HepG2 (cell line): Measurements from ENCODE around the gene SLC25A19. TPM values are rescaled to one million over a fixed set of nuclear protein-coding genes. Genes with fewer than 3 reads are reported as not detected.

Source experiments
- ARID2 ChIP-seq: sonication (generic); formaldehyde crosslinking; IDR thresholded peaks from 2 replicates; pipeline ENCODE4 v1.8.1; 2022; ENCODE audit warnings: mild to moderate bottlenecking, missing genetic modification reagents, borderline replicate concordance
- ATF4 ChIP-seq, 2 experiments: fragments of 450-650 bp in 1 of 2; sonication (generic) in 1 of 2; formaldehyde crosslinking; IDR thresholded peaks; 2 replicates each; pipeline versions ENCODE4 v1.5.0 to v1.8.0; 2020 to 2022; ENCODE audit warnings: mild to moderate bottlenecking in 1 of 2, missing genetic modification reagents in 1 of 2
- BRF2 ChIP-seq: sonication (generic); formaldehyde crosslinking; IDR thresholded peaks from 2 replicates; pipeline ENCODE4 v1.8.1; 2022; ENCODE audit warnings: mild to moderate bottlenecking, missing genetic modification reagents
- CCDC6 ChIP-seq: sonication (generic); formaldehyde crosslinking; IDR thresholded peaks from 2 replicates; pipeline ENCODE4 v1.8.1; 2022; ENCODE audit warnings: mild to moderate bottlenecking, missing genetic modification reagents, moderate library complexity
- CREM ChIP-seq, 2 experiments: sonication (generic) in 1 of 2; formaldehyde crosslinking in 1 of 2; IDR thresholded peaks; 2 replicates each; pipeline versions ENCODE4 v1.4.0 to v1.6.1; 2016 to 2020; ENCODE audit warnings: antibody characterized with exemption in 1 of 2, mild to moderate bottlenecking in 1 of 2, missing genetic modification reagents in 1 of 2
- DPF2 ChIP-seq: sonication (generic); formaldehyde crosslinking; IDR thresholded peaks from 2 replicates; pipeline ENCODE4 v1.4.0; 2020; ENCODE audit warnings: mild to moderate bottlenecking, low read depth, missing genetic modification reagents, borderline replicate concordance
- GABPA ChIP-seq, 2 experiments: IDR thresholded peaks; 2 replicates each; pipeline ENCODE4 v1.6.1; 2011 to 2016; ENCODE audit warnings: low read depth in 2 of 2, low read length in 1 of 2, missing biosample characterization in 1 of 2, missing genetic modification characterization in 1 of 2
- HES4 ChIP-seq: sonication (generic); formaldehyde crosslinking; IDR thresholded peaks from 2 replicates; pipeline ENCODE4 v1.9.0; 2021; ENCODE audit warnings: mild to moderate bottlenecking, missing genetic modification reagents, borderline replicate concordance
- HOXA3 ChIP-seq: sonication (generic); formaldehyde crosslinking; IDR thresholded peaks from 2 replicates; pipeline ENCODE4 v1.5.0; 2020; ENCODE audit warnings: missing genetic modification reagents
- IRF1 ChIP-seq: sonication (generic); formaldehyde crosslinking; IDR thresholded peaks from 2 replicates; pipeline ENCODE4 v1.4.0; 2020; ENCODE audit warnings: low read depth, mild to moderate bottlenecking, missing genetic modification reagents
- MAFF ChIP-seq: IDR thresholded peaks from 2 replicates; pipeline ENCODE4 v1.6.1; 2011; ENCODE audit warnings: low read depth, low read length, improper control_type of control experiment
- MAFK ChIP-seq, 2 experiments: IDR thresholded peaks in 1 of 2; conservative IDR thresholded peaks in 1 of 2; 2 replicates each; pipeline ENCODE4 v1.6.1; 2011; ENCODE audit warnings: improper control_type of control experiment in 2 of 2, low read length in 2 of 2
- MED8 ChIP-seq: sonication (generic); formaldehyde crosslinking; IDR thresholded peaks from 2 replicates; pipeline ENCODE4 v1.8.1; 2023; ENCODE audit warnings: mild to moderate bottlenecking, missing genetic modification reagents; ENCODE audit not compliant: insufficient replicate concordance
- NBN ChIP-seq: fragments of 450-650 bp; conservative IDR thresholded peaks from 2 replicates; pipeline ENCODE4 v1.6.1; 2017
- NR2F1 ChIP-seq, 2 experiments: fragments of 450-650 bp in 1 of 2; formaldehyde crosslinking in 1 of 2; IDR thresholded peaks; 2 replicates each; pipeline versions ENCODE4 v1.5.0 to v1.6.1; 2016 to 2020; ENCODE audit warnings: mild to moderate bottlenecking in 1 of 2, missing compliant biosample characterization in 1 of 2, missing genetic modification reagents in 1 of 2, moderate library complexity in 1 of 2
- PLRG1 ChIP-seq: fragments of 450-650 bp; conservative IDR thresholded peaks from 2 replicates; pipeline ENCODE4 v1.6.1; 2016
- SMC3 ChIP-seq: IDR thresholded peaks from 2 replicates; pipeline ENCODE4 v1.6.1; 2011; ENCODE audit warnings: low read length, improper control_type of control experiment
- TEAD3 ChIP-seq: optimal IDR thresholded peaks from 2 replicates; pipeline ENCODE3; 2016; ENCODE audit warnings: borderline replicate concordance
- YEATS4 ChIP-seq: sonication (generic); formaldehyde crosslinking; IDR thresholded peaks from 2 replicates; pipeline ENCODE4 v1.4.0; 2020; ENCODE audit warnings: missing genetic modification reagents, borderline replicate concordance
- ZMYM3 ChIP-seq: sonication (generic); formaldehyde crosslinking; IDR thresholded peaks from 2 replicates; pipeline ENCODE4 v1.5.1; 2020; ENCODE audit warnings: mild to moderate bottlenecking, missing genetic modification reagents
- ZNF264 ChIP-seq: sonication (generic); formaldehyde crosslinking; IDR thresholded peaks from 2 replicates; pipeline ENCODE4 v1.4.0; 2020; ENCODE audit warnings: missing genetic modification reagents
- ZNF576 ChIP-seq: sonication (generic); formaldehyde crosslinking; IDR thresholded peaks from 2 replicates; pipeline ENCODE4 v1.4.0; 2020; ENCODE audit warnings: mild to moderate bottlenecking, missing genetic modification reagents
- ZNF724P ChIP-seq: sonication (generic); formaldehyde crosslinking; IDR thresholded peaks from 2 replicates; pipeline ENCODE4 v1.8.0; 2022; ENCODE audit warnings: missing genetic modification reagents, borderline replicate concordance
- ZNF776 ChIP-seq: sonication (generic); formaldehyde crosslinking; IDR thresholded peaks from 2 replicates; pipeline ENCODE4 v1.4.0; 2020; ENCODE audit warnings: mild to moderate bottlenecking, missing genetic modification reagents
- ZSCAN5A ChIP-seq: sonication (generic); formaldehyde crosslinking; IDR thresholded peaks from 2 replicates; pipeline ENCODE4 v1.8.0; 2022; ENCODE audit warnings: mild to moderate bottlenecking, missing genetic modification reagents, borderline replicate concordance
- polyA plus RNA-seq, 8 experiments: library from polyadenylated mRNA; depleted of rRNA in 3 of 8; stranded (reverse) in 7 of 8; unstranded in 1 of 8; fragments of >200 nt; fragmentation: Illumina TruSeq in 4 of 8; extraction: Trizol in 4 of 8; gene quantifications; 2 replicates each; pipeline versions ENCODE4 v1.2.1 to v1.2.3, GENCODE V29; 2011 to 2016; ENCODE audit warnings: low read depth in 4 of 8, missing spikeins in 1 of 8, mixed read lengths in 1 of 8; ENCODE audit not compliant: insufficient read depth in 1 of 8
- total RNA-seq, 5 experiments: library from RNA; depleted of rRNA; stranded (reverse); fragments of >200 nt; fragmentation: Illumina TruSeq; extraction: Trizol; gene quantifications; 2 replicates each; pipeline ENCODE4 v1.2.3, GENCODE V29; 2016; ENCODE audit warnings: low read depth in 1 of 5

SLC25A19 gene
- total and polyA plus RNA-seq, 2 of the 13 experiments (the other 11 are each of a cell fraction or from before 2014, with no cell fraction given), result 24.4 to 41.4 TPM

GRCh38 chr17:75289115-75289831 is at the start of gene SLC25A19 (continued):
- TF ChIP-seq HOXA3 (CRISPR knock-in tag), result peak; percentile 94
- peak; percentile 40; the same call in 1 of the 2 replicates for TF ChIP-seq BRF2 (CRISPR knock-in tag)
- TF ChIP-seq HES4 (CRISPR knock-in tag), result peak; percentile 51; the same call in 1 of the 2 replicates
- TF ChIP-seq ZNF576 (CRISPR knock-in tag), result no peak
- TF ChIP-seq MAFF, result no peak
- TF ChIP-seq GABPA (IDR thresholded peaks at IDR 0.05; ENCODE audit: low read depth, low read length), result peak; percentile 49; the same call in 1 of the 2 replicates
- TF ChIP-seq GABPA (CRISPR knock-in tag; IDR thresholded peaks at IDR 0.05; ENCODE audit: low read depth), result peak; percentile 89
- 0 out of 2 replicates have a peak, but pooled peaks have one; percentile 46 for TF ChIP-seq ZNF724P (CRISPR knock-in tag)
- peak; percentile 49 to 65; a peak in 2 of 4 replicates for TF ChIP-seq NR2F1 (CRISPR knock-in tag; IDR thresholded peaks at IDR 0.05)
- peak; percentile 68; the same call in 1 of the 2 replicates for TF ChIP-seq ZMYM3 (CRISPR knock-in tag)
- TF ChIP-seq PLRG1, result no peak
- TF ChIP-seq ZNF264, result 0 out of 2 replicates have a peak, but pooled peaks have one; percentile 15
- peak; percentile 96 for TF ChIP-seq ARID2 (CRISPR knock-in tag)
- peak; percentile 65 for TF ChIP-seq TEAD3 (CRISPR knock-in tag)
- peak; percentile 17; the same call in 1 of the 2 replicates for TF ChIP-seq SMC3
- TF ChIP-seq ATF4 (CRISPR knock-in tag; IDR thresholded peaks at IDR 0.05), result peak in 1 of 2 experiments; percentile 49; a peak in 2 of 4 replicates
- no peak for TF ChIP-seq NBN
- 0 out of 2 replicates have a peak, but pooled peaks have one; percentile 8 for TF ChIP-seq DPF2 (CRISPR knock-in tag)
- peak; percentile 97; the same call in 1 of the 2 replicates for TF ChIP-seq CCDC6
- peak; percentile 89; the same call in 1 of the 2 replicates for TF ChIP-seq ZNF776 (CRISPR knock-in tag)
- no peak; the same call in 1 of the 2 replicates for TF ChIP-seq IRF1
- no peak for TF ChIP-seq MAFK (conservative IDR thresholded peaks at IDR 0.05 in 1 of 2, IDR thresholded peaks at IDR 0.05 in 1 of 2; ENCODE audit: low read length in 2 of 2)
- TF ChIP-seq YEATS4 (CRISPR knock-in tag), result peak; percentile 93
- peak; percentile 98 for TF ChIP-seq CREM (IDR thresholded peaks at IDR 0.05)
- TF ChIP-seq CREM (CRISPR knock-in tag; IDR thresholded peaks at IDR 0.05), result no peak
- peak; percentile 42; the same call in 1 of the 2 replicates for TF ChIP-seq ZSCAN5A (CRISPR knock-in tag)
- TF ChIP-seq MED8 (CRISPR knock-in tag), result no peak
